CD4-positive, alpha-beta T cell treated with Interleukin-6 for 4 hours (primary cell): ENCODE measurements around the gene NEU3.
"Not testable (repeated sequence)": the region's sequence is repeated elsewhere in the genome, so short reads cannot be mapped to it uniquely, and the experiment has no call there.

Source experiments
- DNase-seq: peaks from one replicate; pipeline ENCODE4 v3.0.0-alpha.2; 2020; ENCODE audit warnings: mixed read lengths

NEU3 gene, protein sequence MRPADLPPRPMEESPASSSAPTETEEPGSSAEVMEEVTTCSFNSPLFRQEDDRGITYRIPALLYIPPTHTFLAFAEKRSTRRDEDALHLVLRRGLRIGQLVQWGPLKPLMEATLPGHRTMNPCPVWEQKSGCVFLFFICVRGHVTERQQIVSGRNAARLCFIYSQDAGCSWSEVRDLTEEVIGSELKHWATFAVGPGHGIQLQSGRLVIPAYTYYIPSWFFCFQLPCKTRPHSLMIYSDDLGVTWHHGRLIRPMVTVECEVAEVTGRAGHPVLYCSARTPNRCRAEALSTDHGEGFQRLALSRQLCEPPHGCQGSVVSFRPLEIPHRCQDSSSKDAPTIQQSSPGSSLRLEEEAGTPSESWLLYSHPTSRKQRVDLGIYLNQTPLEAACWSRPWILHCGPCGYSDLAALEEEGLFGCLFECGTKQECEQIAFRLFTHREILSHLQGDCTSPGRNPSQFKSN

DNA sequence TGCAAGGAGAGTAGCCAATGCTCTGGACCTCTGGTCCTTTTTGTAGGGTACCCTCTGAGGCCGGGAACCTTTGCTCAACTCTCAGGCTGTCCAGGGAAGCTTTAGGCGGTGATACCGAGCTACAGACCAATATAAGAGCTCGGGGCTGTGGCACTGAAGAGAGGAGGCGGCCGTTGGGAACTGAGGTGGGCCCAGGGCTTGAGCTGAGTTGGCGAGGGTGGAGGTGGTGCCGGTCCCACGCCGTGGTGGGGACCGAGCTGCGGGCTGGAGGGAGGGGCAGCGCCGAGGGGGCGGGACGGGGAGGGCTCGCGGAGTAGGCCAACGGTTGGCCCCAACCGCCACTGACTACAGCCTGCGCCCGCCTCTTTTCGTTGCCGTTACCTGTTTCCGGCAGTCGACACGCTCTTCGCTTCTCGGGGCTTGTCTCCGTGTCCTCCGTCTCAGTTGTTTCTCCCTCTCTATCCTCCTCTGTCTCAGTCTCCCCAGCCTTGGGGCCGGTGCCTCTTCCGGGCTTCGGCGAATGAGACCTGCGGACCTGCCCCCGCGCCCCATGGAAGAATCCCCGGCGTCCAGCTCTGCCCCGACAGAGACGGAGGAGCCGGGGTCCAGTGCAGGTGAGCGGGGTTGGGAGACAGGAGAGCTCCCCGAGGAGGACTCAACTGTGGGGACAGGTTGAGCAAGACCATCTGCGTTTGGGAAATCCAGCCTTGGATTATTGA, at the start of gene NEU3:
TSS of gene NEU3 (plus strand) at position 393 of the 719 bp plus-strand sequence. CDS start at position 521, 128 bp downstream.
- DNase-seq = peak; percentile 91

DNA sequence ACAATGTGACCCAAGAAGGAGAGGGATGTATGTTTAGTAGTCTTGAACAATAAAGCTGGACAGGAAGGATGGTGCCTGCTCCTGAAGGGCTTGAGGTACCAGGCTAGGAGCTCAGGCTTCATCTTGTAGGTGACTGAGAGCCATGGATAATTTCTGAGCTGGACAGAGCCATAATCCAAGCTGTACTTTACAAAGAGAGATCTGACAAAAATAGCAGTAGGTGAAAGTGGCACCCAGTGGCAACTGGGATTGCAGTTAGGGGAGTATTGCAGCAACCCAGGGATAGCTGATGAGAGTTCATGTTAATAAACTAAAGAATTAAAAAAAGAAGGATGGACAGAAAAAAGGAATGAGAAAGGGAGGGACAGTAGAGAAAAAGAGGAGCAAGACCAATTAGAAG, 47.2 kb upstream of the NEU3 start:
- DNase-seq = no peak

DNA sequence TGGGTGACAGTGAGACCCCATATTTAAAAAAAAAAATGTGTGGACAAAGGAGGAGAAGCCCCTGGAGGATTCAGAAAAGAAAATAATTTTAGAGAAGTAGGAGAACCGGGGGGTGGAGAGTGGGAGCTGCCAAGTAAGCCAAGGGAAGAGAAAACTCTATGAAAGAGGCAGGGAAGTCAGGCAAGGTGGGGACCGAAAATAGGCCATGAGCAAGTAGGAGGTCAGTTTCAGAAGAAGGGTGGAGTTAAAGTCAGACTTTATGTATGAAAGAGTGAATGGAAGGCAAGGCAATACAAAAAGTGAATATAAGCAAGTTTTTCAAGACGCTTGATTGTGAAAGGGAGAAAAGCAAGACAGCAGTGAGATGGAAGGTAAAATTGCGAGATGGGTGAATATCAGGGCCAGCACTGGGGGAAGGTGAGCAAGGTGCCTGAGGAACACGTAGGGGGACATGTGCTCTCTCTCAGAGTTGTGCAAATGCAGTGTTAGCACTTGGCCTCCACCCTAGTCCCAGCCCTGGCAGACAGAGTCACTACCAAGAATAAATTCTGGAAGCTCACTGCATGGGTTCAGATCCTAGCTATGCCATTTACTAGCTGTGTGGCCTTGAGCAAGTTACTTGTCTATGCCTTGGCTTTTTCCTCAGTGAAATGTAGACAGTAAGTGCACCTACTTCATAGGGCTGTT, 46.5 kb upstream of the NEU3 start:
- DNase-seq = no peak

- no peak for DNase-seq
These were observed 40.2 kb upstream of the NEU3 start for GRCh38 chr11:74948546-74948897.

GRCh38 chr11:74948898-74949752, 39.6 kb upstream of the NEU3 start, which contains the start of the genes SPCS2 and XRRA1:
Gene SPCS2, plus strand, starts transcription at chr11:74949266. Its CDS starts 20 bp downstream, at chr11:74949286.
Gene XRRA1, minus strand, starts transcription at chr11:74949091. Its CDS starts 8,213 bp downstream, at chr11:74940878.
- DNase-seq = peak; percentile 97

DNA sequence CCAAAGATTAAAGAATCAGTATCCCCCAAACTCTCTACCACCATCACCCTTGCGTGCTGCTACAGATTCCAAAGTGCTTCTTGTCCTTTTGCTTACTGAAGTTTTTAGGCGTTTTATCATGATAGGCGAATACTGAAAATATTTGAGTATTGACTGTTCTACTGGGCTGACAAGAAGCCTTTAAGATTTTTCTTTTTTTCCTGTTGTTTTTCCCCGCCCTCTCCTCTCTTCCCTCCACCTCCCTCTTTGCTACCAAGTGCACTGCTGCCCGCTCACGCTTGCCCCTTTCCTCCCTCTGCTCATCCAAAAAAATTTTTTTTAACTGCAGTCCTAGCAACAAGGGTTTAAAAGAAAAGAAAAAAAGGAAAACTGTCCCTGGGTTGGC, 39.0 kb upstream of the NEU3 start:
- no peak for DNase-seq

- DNase-seq = no peak
These were observed 38.3 kb upstream of the NEU3 start for GRCh38 chr11:74950374-74950969.

DNA sequence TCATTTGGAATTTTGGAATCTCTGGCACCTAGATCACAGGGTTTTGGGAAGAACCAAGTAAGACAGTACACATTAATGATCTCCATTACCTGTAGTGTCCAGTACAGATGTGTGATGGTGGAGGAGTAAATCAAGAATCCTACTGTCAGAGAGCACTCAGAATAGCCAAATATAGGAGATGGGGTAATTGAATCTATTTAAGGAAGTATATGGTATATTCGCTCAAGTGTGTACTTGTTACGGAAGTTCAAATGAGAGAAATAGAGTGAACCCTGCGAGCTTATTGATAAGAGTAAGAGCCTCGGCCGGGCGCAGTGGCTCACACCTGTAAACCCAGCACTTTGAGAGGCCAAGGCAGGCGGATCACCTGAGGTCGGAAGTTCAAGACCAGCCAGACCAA, 37.5 kb upstream of the NEU3 start:
- no peak for DNase-seq

GRCh38 chr11:74952752-74953151, 36.0 kb upstream of the NEU3 start:
- no peak for DNase-seq

DNA sequence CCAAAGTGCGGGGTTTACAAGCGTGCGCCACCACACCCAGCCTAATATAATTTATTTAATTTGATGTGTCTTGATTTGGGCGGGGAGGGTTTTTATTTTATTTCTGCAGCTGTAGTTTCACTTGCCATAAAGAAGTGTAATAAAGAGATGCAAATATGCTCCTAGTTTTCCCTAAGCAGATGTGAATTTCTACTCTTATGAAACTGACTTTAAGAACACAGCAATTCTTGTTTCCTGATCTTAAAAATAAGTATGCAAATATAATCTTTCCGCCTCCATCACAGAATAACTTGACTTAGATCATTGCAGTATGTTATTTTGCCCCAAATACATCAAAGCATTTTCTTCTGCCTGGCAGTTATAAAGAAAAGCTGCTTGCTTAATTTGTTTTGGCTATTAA, 35.3 kb upstream of the NEU3 start:
- DNase-seq = no peak

- no peak for DNase-seq
These were observed 34.5 kb upstream of the NEU3 start for GRCh38 chr11:74954199-74954598.

DNA sequence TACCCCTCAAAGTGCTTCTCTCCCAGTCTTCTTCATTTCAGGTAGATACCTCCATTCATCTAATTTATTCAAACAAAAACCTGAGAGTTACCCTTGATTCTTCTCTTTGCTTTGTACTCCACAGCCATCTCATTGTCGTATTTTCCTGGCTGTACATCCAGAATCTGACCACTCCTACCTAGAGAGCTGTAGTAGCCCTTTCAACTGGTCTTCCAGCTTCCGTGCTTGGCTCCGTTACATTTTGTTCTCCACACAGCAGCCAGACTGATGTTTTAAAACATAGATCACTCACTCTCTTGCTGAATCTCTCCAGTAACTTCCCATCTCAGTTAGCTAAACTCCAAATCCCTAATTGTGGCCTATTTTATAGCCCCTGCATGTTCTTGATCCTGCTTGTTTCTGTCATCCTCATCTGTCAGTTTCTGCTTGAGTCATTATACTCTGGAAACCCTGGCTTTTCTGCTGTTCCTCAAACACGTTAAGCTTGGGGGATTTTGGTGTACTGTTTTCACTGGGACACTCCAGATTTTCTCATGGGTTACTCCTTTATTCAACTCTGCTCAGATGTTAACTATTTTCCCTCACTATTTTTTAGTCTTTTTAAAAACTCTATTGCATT, 32.2 kb upstream of the NEU3 start:
- no peak for DNase-seq

DNA sequence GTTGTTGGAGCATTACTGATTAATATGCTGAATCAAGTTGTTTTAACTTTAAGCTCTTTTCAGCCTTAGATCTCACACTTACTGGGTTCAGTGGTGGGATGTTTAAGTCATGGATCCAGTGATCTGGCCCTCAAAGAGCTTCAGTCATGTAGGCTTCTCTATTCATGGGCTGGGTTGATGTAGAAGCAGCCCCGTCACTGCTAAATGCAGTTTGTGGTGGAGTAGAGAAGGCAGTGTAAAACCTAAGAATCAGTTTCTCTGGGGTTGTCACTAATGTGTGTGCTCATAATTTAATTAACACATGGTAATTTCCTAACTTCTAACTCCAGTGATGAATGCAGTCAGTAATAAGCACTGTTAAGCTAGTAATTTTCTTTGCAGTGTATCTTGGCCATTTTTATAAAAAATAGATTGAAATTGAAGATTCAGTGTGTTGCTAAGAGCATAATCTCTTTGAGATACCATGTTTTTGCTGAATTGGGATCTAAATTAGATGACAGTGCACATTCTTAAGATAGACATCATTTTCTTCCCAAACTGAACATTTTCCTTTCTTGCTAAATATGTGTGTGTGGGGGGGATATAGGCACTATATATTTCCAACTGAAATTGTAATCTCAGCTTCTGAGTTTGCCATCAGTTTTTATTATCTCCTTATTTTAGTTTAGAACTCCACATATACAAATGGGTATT, 30.6 kb upstream of the NEU3 start:
- DNase-seq = no peak

GRCh38 chr11:74960128-74960527, 28.6 kb upstream of the NEU3 start:
- DNase-seq = not testable (repeated sequence)

DNA sequence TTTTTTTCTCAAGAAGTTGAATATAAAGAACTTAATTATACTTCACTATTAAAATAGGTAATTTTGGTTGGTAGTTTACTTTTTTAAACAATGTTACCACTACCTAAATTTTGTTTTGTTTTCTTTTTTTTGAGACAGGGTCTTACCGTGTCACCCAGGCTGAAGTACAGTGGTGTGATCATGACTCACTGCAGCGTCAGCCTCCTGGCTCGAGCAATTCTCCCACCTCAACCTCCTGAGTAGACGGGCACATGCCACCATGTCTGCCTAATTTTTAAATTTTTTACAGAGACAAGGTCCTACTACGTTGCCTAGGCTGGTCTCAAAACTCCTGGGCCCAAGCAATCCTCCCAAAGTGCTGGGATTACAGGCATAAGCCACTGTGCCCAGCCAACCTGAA, 22.1 kb upstream of the NEU3 start:
- DNase-seq = no peak

- no peak for DNase-seq
These were observed 17.8 kb upstream of the NEU3 start for GRCh38 chr11:74970852-74971395.

DNA sequence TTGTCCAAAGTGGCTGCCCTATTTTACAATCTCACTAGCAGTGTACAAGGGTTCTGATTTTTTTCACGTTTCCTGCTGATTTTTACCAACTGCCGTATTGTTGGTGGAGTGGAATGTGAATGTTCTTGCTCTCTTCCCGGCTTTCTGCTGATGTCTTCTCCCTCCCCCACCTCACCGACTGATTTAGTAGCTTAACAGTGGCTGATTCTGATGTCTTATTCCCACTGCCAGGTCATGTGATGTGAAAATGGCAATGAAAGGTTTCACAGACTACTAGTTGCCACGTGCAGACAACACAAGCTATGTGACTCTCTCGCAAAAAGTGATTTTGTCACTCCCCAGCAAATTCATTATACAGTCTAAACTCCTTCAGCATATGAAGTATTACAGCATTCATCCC, 17.3 kb upstream of the NEU3 start:
- no peak for DNase-seq

GRCh38 chr11:74978041-74978440, 10.7 kb upstream of the NEU3 start:
- no peak for DNase-seq

DNA sequence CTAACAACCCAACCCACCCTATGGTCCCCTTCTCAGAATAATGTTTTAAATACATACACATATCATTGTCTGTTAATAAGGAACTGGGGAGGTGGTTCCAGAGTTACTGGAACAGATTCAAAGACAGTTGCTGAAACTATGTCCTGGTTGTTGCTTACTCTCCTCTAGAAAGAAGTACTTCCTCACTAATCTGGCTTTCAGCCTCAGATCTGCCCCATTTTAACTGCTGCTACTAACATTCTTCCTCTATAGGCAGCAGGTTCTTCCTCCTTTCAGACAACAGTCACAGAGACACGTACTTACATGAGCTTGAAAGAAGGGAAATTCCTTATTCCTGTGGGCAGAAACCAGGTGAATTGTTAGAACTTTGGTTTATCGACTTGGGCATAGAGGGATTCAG, 8.1 kb upstream of the NEU3 start:
- DNase-seq = no peak

- no peak for DNase-seq
These were observed 6.8 kb upstream of the NEU3 start for GRCh38 chr11:74981888-74982287.

- DNase-seq = no peak
These were observed 4.7 kb upstream of the NEU3 start for GRCh38 chr11:74984070-74984469.
